ENCODE results near the gene ATP6V0C. TPM values are rescaled to one million over a fixed set of nuclear protein-coding genes. Genes with fewer than 3 reads are reported as not detected.

The ATP6V0C gene
- total RNA-seq, 1 experiment from 2014 or later = 176 TPM

GRCh38 chr16:2508722-2509400 is 4.9 kb upstream of the ATP6V0C start:
- Mint-ChIP-seq H3K4me1 (peaks cover 22 to 34% of the 10 kb centered on the region in 2 experiments), H3K27ac (no peak overlapping the region), H3K27me3 (ENCODE audit: low read depth) (peaks cover 5% of the 10 kb centered on the region), H3K9me3 (no peaks in the 10 kb centered on the region; a peak in 1 of 5 replicates), H3K4me3 (no peak overlapping the region; a peak in 1 of 5 replicates), H3K36me3 (ENCODE audit: insufficient read depth in 1 of 3, low read depth in 3 of 3) (no peaks in the 10 kb centered on the region)
- Histone ChIP-seq H3K4me1 (ENCODE audit: insufficient read depth, low read length) (peaks cover 3% of the 10 kb centered on the region; the same call in 1 of the 2 replicates), H3K79me1 (ENCODE audit: insufficient read depth, low read depth, low read length, poor library complexity, severe bottlenecking) (no peaks in the 10 kb centered on the region), H4K91ac (ENCODE audit: insufficient read length, low read depth, low read length) (no peak overlapping the region), H3K4me2 (ENCODE audit: insufficient read depth, insufficient read length, low read length) (no peak overlapping the region), H3K79me2 (ENCODE audit: insufficient read depth, low read length) (no peaks in the 10 kb centered on the region), H3K4ac (ENCODE audit: low read depth, low read length) (no peak overlapping the region), H3T11ph (ENCODE audit: low read length) (no peak overlapping the region), H3K56ac (ENCODE audit: insufficient read length, low read depth, low read length) (no peak overlapping the region), H2BK20ac (ENCODE audit: low read depth, low read length, poor library complexity, severe bottlenecking) (no peak overlapping the region), H3K23ac (ENCODE audit: insufficient read length, low read depth, low read length) (no peak overlapping the region), H4K20me1 (ENCODE audit: control insufficient read depth, insufficient read depth, insufficient read length) (no peaks in the 10 kb centered on the region), H2BK5ac (ENCODE audit: insufficient read length, low read length) (no peak overlapping the region), H3K14ac (ENCODE audit: insufficient read depth, low read length) (no peak overlapping the region), H4K5ac (ENCODE audit: insufficient read length, low read depth, low read length) (no peak overlapping the region), H2BK12ac (ENCODE audit: insufficient read length, low read depth, low read length) (no peak overlapping the region), H3K9me3 (ENCODE audit: control insufficient read depth, low read depth, low read length) (no peaks in the 10 kb centered on the region), H3K23me2 (ENCODE audit: insufficient read length, low read depth, low read length, poor library complexity, severe bottlenecking) (peaks cover 5% of the 10 kb centered on the region), H2BK15ac (ENCODE audit: low read depth, low read length) (no peak overlapping the region), H3K27me3 (ENCODE audit: insufficient read depth, low read length) (no peaks in the 10 kb centered on the region), H3K18ac (ENCODE audit: insufficient read length, low read depth, low read length) (no peak overlapping the region), H4K8ac (replicated peaks; ENCODE audit: insufficient read length, low read depth, low read length) (no peak overlapping the region), H2BK120ac (ENCODE audit: low read depth, low read length, poor library complexity, severe bottlenecking) (no peak overlapping the region), H3K27ac (ENCODE audit: insufficient read length, low read depth, low read length) (no peak overlapping the region), H2AK5ac (ENCODE audit: insufficient read length, low read length) (no peak overlapping the region), H3K9ac (ENCODE audit: extremely low read depth, insufficient read length, low read length) (no peak overlapping the region), H2AFZ (ENCODE audit: low read length) (no peak overlapping the region)
- no CpG with 5 or more reads among the region's 18 CpGs for WGBS (ENCODE audit: extremely low coverage, insufficient read length, low lambda C conversion rate)
- no peak; the same call in 2 of the 3 replicates for TF ChIP-seq CTCF (conservative IDR thresholded peaks at IDR 0.05)
- DNase-seq = no peak
